Measurements from ENCODE around the gene DFFB.
"Not testable (repeated sequence)": the region's sequence is repeated elsewhere in the genome, so short reads cannot be mapped to it uniquely, and the experiment has no call there.

Gene DFFB

DNA sequence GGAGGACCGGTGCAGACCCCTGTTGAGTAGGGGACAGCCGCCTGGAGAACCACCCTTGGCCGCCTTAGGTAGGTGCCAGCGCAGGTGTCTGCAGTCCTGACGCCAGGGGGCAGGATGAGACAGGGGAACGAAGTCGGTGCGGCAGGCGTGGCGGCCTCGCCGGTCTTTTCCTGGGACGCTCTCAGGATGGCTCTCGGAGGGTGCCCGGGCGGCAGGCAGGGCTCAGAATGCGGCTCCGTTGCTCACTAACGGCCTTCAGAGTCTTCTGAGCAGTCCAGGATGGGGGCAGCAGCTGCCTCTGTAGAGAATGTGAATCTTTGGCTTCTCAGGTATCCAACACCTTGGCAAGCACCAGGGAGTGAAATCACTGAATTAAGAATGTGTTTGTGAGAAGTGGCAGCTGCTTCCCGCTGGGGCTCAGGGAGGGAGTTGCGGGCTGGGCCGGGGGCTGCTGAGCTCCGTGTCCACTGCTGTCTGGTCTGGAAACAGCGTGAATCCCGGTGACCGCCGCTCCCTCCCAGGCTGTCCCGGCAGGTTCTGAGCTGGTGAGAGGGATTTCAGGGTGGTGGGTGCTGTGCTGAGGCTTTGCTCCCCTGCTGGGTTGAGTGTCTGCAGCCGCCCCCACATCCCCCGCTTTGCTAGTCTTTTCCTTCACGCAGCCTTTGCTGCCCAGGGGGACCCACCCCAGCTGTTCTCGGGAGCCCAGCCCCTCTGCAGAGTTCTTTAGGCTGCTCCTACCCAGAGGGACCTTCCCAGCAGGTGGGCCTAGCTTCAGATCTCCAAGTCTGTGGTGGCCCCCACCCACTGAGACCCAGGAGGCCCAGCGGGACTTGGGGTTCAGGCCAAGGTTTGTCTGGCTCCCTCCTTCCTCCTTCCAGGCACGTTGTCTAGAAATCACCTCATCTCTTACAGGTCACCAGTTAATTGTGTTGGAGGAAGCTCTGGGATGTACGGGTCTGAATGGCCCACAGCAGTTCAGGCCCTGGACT is 53.9 kb downstream of the DFFB start:
- peak; percentile 38 to 76 (median 57) for DNase-seq

DNA sequence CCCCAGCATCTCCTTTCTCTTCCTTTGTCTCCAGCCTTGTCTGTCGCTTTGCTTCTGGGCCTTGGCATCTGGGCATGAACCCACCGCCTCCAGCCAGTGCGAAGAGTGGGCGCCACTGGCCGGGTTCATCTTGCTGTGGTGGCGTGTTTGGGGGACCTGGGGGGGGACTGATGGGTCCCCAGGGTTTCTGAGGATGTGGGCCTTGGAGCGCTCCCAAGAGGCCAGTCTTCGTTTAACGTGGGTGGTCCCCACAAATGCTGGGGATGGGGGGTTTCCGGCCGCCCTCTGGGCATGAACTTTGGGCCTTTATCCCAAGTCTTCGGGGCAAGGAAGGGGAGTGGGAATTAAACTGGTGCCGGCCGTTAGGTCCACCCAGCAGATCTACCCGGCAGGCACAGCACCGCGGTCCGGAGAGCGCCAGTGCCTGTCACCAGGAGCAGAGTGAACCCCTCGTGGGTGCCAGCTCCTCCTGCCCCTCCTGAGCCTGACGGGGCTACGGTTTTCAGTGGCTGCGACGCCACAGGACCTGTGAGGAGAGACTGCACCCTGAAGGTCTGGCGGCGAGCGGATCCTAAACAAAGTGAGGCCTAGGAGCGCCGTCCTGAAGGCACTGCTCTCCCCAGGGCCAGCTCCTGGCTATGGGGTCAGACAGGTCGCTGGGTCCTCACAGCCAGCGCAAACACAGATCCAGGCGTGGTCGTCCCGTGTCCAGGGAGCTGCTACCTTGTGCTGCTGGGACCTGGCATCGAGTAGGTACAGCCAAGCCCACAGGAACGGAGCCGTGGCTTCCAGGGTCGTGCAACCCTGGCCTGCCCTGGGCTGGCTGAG is 54.9 kb downstream of the DFFB start:
- no peak for DNase-seq

DNA sequence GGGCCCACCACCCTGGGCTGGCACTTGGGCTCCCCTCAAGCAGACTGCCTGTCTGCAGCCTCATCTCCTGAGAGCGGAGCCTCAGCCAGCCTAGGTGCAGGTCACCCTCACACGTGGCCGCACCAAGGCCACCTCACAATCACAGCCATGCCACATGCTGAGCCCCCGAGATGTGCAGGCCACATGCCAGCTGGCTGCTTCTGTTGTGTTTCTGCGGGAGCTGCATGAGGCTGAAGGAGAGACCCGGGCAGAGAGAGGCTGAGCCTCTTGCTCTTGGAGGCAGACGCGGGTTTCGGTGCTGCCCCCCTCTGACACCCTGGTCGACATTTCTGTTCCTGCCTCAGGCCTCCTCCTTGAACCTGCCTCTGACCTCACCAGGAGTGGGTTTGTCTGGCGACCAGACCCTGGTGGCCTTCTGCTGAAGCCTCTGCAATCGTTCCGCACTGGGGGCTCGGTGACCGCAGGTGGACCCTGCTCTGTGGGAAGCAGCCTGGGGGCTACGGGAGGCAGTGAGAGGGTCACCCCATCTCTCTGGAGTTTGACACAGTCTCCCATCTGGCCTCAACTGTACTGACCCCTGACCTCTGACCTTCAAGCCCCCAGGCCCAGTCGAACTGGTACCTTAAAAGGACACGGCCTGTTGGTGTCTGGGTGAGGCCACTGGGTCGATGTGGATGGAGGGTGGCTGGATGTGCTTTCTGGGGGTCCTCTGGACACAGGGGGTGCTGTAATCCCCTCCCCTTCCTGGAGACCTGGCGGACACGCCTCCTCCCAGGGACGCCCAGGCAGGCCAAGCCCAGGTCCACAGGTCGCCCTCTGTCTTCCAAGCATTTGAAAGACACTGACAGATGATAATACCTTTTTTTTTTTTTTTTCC is 55.8 kb downstream of the DFFB start:
- no peak for DNase-seq

DNA sequence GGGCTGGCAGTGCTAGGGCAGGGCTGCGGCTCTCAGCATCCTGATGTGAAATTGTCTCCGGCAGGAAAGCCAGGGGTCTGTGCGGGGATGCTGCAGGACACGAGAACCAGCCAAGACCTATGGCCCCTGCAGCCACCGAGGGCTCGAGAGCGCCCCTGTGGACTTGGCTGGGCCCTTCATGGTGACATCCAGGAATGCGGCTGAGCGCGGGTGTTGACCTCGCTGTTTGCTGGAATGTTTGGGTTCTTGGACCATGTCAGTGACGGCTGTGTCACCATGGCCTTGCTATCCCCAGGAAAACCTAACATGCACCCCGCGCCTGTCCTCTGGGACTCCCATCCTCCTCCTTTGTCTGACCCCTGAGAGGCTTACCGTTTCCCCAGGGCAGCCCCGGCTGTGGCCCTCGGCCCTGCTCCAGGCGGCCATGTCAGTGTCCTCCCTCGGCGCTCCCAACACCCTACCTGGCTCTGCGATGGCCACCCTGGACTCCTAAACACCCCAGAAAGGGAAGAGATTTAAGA is 57.1 kb downstream of the DFFB start:
- no peak for DNase-seq

DNA sequence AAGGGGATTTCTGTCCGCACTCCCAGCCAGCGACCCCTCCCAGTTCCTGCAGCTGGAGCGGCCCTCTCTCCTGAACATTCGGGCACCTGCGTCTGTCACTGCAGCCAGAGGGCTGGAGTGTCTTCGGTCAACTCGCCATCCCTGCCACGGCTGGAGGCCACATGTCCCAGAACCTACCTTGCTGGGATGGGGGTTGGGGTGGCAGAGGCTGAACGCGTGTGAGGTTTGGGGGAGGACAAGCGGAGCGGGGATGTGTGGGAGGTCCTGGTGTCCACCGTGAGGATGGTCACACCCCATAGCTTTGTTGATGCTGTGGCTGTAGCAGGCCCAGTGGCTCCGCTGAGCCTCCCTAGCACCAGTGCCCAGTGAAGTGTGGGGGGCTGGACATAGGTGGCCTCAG is 57.6 kb downstream of the DFFB start:
- DNase-seq: no peak

DNA sequence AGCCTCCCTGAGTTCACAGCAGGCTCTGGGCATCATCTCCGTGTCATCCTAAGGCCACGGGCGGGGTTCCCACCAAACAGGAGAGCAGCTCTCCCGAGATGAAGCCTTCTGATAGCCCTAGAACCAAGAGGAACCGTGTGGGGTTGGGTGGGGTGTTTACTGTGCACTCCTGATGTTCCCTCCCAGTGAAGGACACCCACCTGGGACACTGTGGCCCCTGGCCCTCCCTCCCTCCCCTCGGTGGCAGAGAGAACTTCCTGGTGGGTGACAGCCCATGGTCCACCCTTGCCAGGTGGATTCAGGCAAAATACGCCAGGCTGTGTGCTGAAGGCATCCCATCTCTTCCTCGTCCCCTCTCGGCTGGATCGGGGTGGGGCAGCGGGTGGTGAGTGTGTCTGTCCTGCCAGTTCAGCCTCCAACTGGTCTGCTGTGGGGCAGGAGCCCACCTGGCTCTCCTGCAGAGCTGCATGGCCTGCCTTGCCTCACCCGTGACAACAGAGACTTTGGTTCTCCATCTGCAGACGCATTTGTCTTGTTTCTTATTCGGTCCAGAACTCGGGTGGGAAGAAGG is 58.4 kb downstream of the DFFB start:
- no peak for DNase-seq

DNA sequence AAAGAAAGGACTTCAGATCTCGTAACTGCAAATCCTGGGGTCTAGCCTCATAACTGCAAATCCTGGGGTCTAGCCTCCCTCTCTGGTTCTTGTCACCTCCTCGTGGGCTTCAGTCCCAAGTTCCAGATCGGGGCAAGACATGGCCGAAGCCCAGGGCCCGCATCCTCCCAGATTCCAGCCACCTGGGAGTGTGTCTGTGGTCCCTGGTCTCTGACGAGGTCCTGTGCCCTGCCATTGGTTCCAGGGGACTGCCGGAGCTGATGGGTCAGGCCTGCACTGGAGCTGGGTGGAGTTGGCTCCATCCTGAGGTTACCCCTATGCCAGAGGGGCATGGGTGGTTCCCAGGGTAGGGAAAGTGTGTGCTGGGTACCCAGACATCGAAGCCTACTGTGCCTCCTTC is 60.5 kb downstream of the DFFB start:
- no peak for DNase-seq

DNA sequence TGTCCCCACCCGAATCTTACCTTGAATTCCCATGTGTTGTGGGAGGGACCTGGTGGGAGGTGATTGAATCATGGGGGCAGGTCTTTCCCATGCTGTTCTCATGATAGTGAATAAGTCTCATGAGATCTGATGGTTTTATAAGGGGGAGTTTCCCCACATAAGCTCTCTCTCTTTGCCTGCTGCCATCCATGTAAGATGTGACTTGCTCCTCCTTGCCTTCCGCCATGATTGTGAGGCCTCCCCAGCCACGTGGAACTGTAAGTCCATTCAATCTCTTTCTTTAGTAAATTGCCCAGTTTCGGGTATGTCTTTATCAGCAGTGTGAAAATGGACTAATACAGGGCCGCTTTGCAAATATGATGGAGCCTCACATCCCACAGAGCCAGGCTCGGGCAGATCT is 61.1 kb downstream of the DFFB start:
- DNase-seq: not testable (repeated sequence)

DNA sequence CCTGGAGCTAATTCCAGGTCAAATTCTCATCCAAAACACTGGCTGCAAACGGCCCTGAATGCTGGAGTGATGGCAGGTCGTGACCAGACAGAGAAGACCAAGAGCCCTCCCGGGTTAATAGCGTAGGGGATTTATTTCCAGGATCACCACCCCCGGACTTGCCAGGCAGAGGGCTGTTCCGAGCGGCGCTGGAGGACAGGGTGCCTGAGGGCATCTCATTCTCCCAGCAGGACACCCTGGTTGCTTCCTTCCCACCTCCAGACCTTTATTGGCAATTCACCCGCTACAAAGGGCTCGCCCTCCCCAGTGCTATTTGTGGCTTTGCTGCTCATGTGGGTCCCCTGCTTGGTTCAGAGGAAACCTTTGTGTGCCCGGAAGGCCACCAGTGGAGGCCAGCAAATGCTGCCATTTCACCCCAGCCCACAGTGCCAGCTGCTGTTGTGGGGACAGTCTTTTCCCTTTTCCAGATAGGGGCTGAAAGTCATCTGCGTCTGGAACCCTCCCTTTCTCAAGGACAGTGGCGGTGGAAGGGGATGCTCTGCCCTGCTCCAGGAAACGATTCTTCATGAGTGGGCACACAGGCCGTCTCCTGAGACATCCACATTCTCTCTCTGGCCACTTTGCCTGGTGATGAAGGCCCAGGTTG is 61.8 kb downstream of the DFFB start:
- DNase-seq: no peak

DNA sequence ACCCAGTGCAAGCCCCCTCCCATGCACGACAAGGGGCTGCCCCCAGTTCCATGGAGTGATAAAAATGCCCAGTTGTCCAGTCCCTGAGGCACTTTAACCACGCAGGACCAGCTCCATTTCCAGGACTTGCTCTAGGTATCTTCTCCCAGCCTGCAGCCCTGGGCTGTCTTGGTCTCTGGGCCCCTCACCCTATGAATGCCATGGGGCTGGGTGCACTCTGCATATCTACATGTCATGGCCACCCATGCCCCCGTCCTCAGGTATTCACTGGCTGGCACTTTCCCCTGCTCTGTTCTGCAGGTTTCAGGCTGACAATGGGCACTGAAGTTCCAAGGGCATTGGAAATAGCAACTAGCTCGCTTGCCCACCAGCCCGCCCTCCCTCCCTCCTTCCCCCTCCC is 62.4 kb downstream of the DFFB start:
- no peak for DNase-seq

DNA sequence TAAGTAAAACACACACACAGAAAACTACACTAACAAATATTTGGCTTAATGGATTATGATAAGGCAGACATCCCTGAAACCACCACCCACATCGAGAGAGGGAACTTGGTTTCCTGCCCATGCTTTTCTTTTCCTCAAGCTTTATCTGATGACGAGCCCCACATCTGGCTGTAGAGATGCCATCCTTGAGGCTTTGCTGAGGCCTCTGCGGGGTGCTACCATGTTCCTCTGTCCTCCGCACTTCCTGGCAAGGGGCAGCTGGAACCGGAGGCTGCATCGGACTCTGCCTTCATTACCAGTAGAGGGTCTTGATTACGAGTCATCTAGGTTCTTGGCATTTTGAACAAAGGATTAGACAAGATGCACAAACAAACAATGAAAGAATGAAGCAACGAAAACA is 64.5 kb downstream of the DFFB start:
- DNase-seq: no peak

DNA sequence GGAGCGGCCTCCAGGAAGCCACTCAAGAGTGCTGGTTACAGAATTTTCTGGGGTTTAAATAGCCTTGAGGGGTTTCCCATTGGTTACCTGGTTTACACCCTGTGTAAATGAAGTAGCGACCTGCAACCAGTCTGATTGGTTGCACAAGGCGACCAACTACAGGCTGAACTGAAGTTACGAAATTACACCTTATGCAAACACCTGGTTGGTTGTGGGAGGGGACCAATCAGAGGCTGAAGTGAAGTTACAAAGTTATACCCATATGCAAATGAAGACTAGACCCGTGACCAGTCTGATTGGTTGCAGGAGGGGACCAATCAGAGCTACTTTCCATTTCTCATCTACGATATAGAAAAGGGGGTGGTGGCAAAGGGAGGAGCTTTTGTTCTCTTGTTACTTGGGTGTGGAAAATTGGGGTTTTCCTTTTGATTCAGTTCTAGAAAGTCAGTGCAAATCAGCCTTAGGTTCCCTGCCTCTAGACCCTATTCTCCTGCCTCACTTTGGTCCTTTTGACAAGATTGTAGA is 65.0 kb downstream of the DFFB start:
- no peak for DNase-seq

DNA sequence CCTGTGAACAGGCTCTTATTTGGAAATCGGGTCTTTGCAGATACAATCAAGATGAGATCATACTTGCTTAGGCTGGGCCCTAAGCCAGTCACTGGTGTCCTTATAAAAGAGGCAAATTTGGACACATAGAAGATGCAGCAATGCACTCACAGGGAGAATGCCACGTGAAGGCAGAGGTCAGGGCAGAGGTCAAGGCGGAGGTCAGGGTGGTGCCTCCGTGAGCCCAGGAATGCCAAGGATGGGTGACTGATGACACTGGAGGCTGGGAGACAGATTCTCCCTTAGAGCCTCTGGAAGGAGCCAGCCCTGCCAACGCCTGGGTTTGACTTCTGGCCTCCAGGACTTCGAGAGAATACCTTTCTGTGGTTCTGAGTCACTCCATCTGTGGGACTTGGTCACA is 65.6 kb downstream of the DFFB start:
- no peak for DNase-seq

DNA sequence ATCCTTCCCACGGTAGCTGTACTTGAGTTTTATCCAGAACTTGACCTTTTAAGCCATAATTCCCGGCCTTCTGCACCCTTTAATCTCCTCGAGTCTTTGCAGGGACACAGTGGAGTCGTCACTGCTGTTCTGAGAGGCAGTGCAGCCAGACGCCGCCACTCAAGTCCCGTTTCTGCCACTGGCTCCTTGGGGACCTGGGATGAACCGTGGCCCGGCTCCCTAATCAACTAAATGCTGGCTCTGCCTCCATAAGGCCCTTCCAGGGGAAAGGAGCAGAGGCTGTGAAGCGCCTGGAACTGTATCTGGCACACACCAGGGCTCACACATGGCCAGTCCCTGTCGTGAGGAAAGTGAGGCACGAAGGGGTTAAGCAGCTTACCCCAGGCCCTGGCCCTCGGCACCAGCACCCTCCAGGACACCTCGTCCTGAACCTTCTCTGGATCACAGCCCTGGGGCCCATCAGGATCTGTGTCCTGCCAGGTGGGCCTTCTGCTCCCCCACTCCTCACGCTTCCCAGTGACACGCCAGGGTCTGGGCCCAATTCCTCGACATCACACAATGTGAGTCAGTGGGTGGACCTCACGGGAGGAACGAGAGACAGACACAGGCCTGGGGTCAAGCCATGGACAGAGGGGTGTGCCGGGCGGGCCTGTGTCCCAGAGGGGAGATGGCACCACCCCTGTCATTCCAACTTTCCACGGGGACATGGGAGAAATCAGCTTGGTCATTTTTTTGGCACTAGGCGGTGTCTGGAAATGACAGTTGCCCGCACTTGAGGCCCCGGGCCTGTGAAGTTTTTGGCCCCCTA is 66.3 kb downstream of the DFFB start:
- no peak for DNase-seq

DNA sequence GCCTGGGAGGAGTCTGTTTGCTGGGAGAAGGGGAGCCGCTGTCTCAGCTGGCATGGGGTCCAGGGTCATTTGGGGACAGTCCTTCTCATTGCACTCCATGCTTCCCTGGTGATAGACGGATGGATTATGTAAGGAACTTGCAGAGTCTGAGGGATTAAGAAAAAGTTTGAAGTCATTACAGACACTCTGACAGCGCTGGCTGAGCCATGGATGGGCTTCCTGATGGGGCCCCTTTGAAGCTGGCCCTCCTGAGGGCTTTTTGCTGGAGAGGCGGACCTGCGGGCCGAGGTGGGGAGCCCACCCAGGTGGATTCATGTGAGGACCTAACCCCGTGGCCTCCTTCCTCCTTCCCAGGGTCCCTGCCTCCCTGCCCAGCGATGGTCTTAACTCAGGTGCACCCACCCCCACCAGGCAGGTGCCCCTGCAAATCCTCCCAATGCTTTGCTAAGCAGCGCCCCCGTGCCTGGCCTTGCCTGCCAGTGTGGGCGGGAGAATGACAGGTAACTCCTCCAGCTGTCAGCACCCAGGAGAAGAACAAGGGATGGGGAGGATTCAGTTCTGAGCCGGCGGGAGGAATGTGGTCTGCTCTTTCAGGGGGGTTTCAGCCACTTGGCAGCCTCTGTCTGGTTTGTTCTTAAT is 67.0 kb downstream of the DFFB start:
- no peak for DNase-seq

DNA sequence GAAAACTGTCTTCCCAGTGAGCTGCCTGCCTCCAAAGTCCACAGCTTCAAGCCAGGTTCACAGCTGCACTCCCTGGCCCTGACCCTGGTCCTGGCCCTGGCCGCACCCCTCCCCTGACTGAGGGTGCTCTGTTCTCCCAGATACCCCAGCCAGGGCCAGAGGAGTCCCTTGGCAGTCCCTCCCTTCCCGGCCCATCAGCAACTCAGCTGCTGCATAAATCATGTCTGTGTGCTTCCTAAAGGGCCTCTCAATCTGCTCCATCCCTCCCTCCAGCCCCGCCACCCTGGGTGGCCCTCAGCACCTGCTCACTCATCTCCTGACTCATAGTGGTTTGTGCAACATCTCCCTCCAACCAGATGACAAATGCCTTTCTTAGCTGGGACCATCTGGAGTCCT is 67.5 kb downstream of the DFFB start:
- DNase-seq: no peak

DNA sequence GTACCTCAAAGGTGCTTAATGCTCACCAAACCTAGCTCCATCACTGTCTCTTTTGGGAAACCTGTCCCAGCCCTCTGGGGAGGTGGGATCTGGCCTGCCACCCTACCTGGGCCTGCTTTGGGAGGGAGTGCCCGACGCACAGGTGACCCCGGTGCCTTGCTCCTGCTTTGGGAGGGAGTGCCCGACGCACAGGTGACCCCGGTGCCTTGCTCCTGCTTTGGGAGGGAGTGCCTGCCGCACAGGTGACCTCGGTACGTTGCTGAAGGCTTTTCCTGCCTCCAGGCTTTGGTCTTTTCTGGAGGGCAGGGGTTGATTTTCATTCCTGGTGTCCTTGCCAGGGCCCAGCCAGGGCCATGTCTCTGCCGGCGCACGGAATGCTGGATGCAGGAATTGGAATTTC is 68.0 kb downstream of the DFFB start:
- DNase-seq: no peak

DNA sequence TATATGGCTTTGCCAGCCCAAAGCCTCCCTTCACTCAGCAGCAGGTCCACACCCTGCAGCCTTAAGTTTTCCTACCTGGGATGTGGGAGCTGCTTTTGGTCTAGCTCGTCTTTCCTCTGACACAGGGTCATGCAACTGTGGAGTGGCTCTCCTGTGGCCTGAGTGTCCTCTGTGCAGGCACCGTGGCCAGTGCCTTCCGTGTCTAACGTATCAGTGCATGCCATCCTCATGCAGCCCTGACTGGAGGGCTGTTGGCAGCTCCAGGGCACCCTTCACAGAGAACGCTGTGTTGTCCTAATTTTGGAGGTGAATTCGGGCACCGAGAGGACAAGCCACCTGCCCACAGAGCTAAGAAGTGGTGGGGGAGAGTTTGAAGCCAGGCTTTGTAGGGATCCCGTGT is 68.5 kb downstream of the DFFB start:
- no peak for DNase-seq

DNA sequence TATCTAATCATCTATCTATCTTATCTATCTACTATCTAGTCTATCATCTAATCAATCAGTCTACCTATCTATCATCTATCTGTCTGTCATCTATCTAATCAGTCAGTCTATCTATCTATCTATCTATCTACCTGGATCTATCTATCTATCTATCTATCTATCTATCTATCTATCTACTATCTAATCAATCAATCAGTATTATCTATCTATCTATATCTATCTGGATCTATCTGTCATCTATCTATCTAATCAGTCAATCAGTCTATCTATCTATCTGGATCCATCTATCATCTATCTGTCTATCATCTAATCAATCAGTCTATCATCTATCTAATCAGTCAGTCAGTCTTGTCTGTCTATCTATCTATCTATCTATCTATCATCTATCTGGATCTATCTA is 69.7 kb downstream of the DFFB start:
- DNase-seq: no peak

DNA sequence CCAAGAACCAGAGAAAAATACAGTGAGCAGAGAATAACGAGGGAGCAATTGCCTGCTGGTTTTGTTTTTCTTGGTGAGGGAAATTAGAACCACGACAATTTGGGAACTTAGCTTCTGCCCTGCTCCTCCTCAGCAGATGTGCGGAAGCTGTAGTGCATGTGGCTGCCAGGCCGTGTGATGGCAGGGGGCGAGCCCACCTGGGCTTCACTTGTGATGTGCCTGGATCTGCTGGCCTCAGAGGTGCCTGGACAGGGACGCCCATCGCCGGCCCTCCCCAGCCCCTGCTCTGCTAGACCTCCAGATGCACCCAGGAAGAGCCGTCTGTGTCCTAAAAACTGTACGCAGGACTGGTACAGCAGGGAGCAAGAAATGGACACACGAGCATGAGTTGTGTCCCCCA is 71.3 kb downstream of the DFFB start:
- DNase-seq: no peak
